Mesenchymal stem cell (in vitro differentiated cells and primary cell): ENCODE results near the gene FIGLA.

ENCODE experiments used
- DNase-seq: peaks from one replicate; pipeline ENCODE4 v3.0.0-alpha.2; 2013
- H2AFZ ChIP-seq: one replicate; pipeline ENCODE4 v1.6.1; 2013; ENCODE audit warnings: low read depth, mild to moderate bottlenecking, control low read depth, inconsistent platforms, low read length, moderate library complexity
- H2AK5ac ChIP-seq: 2 replicates; pipeline ENCODE4 v1.6.1; 2013; ENCODE audit warnings: low read length, moderate library complexity, mild to moderate bottlenecking, inconsistent platforms; ENCODE audit not compliant: severe bottlenecking
- H2BK120ac ChIP-seq: one replicate; pipeline ENCODE4 v1.6.1; 2013; ENCODE audit warnings: low read depth, mild to moderate bottlenecking, inconsistent platforms, low read length, moderate library complexity
- H2BK12ac ChIP-seq, 2 experiments: one replicate each; pipeline ENCODE4 v1.6.1; 2013; ENCODE audit warnings: inconsistent platforms in 2 of 2, low read length in 2 of 2, mild to moderate bottlenecking in 2 of 2, moderate library complexity in 2 of 2, control low read depth in 1 of 2
- H2BK15ac ChIP-seq: one replicate; pipeline ENCODE4 v1.6.1; 2013; ENCODE audit warnings: mild to moderate bottlenecking, low read depth, inconsistent platforms; ENCODE audit not compliant: poor library complexity, severe bottlenecking
- H2BK5ac ChIP-seq: 2 replicates; pipeline ENCODE4 v1.6.1; 2013; ENCODE audit warnings: low read depth, mild to moderate bottlenecking, low read length, control low read depth, inconsistent platforms; ENCODE audit not compliant: poor library complexity, severe bottlenecking
- H3K14ac ChIP-seq, 2 experiments: one replicate each; pipeline ENCODE4 v1.6.1; 2013; ENCODE audit warnings: inconsistent platforms in 2 of 2, low read length in 2 of 2, control low read depth in 1 of 2, mild to moderate bottlenecking in 1 of 2, moderate library complexity in 1 of 2
- H3K18ac ChIP-seq, 2 experiments: one replicate each; pipeline ENCODE4 v1.6.1; 2013; ENCODE audit warnings: inconsistent platforms in 2 of 2, low read length in 2 of 2, control low read depth in 1 of 2, low read depth in 1 of 2, mild to moderate bottlenecking in 1 of 2
- H3K23ac ChIP-seq, 2 experiments: one replicate each; pipeline ENCODE4 v1.6.1; 2013; ENCODE audit warnings: inconsistent platforms in 2 of 2, low read length in 2 of 2, mild to moderate bottlenecking in 2 of 2, moderate library complexity in 2 of 2, control low read depth in 1 of 2
- H3K27ac ChIP-seq: 2 replicates; pipeline ENCODE4 v1.5.1; 2013; ENCODE audit warnings: mild to moderate bottlenecking, moderate library complexity, low read length, control low read depth, inconsistent platforms; ENCODE audit not compliant: poor library complexity, severe bottlenecking
- H3K27me3 ChIP-seq, 2 experiments: 2 replicates each; pipeline versions ENCODE4 v1.6.1 to v1.7.0; 2013; ENCODE audit warnings: low read length in 2 of 2, mild to moderate bottlenecking in 2 of 2, moderate library complexity in 2 of 2, control low read depth in 1 of 2, inconsistent platforms in 1 of 2; ENCODE audit not compliant: control insufficient read depth in 1 of 2, insufficient read depth in 1 of 2
- H3K36me3 ChIP-seq, 2 experiments: 2 replicates each; pipeline versions ENCODE4 v1.6.1 to v1.7.0; 2013; ENCODE audit warnings: low read length in 2 of 2, control low read depth in 1 of 2, inconsistent platforms in 1 of 2, low read depth in 1 of 2, mild to moderate bottlenecking in 1 of 2; ENCODE audit not compliant: insufficient read depth in 2 of 2, control insufficient read depth in 1 of 2
- H3K4ac ChIP-seq, 2 experiments: one replicate each; pipeline ENCODE4 v1.6.1; 2013; ENCODE audit warnings: inconsistent platforms in 2 of 2, low read length in 2 of 2, mild to moderate bottlenecking in 2 of 2, moderate library complexity in 2 of 2, control low read depth in 1 of 2, low read depth in 1 of 2
- H3K4me1 ChIP-seq: 2 replicates; pipeline ENCODE4 v1.6.1; 2013; ENCODE audit warnings: low read depth, low read length, control low read depth; ENCODE audit not compliant: control insufficient read depth, insufficient read depth
- H3K4me2 ChIP-seq: 2 replicates; pipeline ENCODE4 v1.6.1; 2013; ENCODE audit warnings: low read length, mild to moderate bottlenecking, inconsistent platforms; ENCODE audit not compliant: poor library complexity, severe bottlenecking
- H3K4me3 ChIP-seq, 2 experiments: 2 replicates each; pipeline versions ENCODE4 v1.5.1 to v1.7.0; 2013; ENCODE audit warnings: low read length in 2 of 2, mild to moderate bottlenecking in 2 of 2, control low read depth in 1 of 2, low read depth in 1 of 2; ENCODE audit not compliant: insufficient read depth in 1 of 2
- H3K79me1 ChIP-seq: replicated peaks from 2 replicates; pipeline ENCODE4 v1.6.1; 2013; ENCODE audit warnings: mild to moderate bottlenecking, control low read depth, low read length, inconsistent platforms; ENCODE audit not compliant: poor library complexity, severe bottlenecking
- H3K9ac ChIP-seq: 2 replicates; pipeline ENCODE4 v1.7.0; 2013; ENCODE audit warnings: mild to moderate bottlenecking, low read length, moderate library complexity
- H3K9me3 ChIP-seq: 2 replicates; pipeline ENCODE4 v1.7.0; 2013; ENCODE audit warnings: mild to moderate bottlenecking, low read length; ENCODE audit not compliant: control insufficient read depth
- H4K8ac ChIP-seq: one replicate; pipeline ENCODE4 v1.6.1; 2013; ENCODE audit warnings: inconsistent platforms, mild to moderate bottlenecking, low read length, moderate library complexity
- H4K91ac ChIP-seq: one replicate; pipeline ENCODE4 v1.6.1; 2013; ENCODE audit warnings: mild to moderate bottlenecking, low read length, inconsistent platforms
- WGBS: methylation state at CpG from one replicate; pipeline ENCODE4 v1.1.7; 2013; ENCODE audit warnings: mixed read lengths; 5-methylcytosine and 5-hydroxymethylcytosine counted together

FIGLA gene

GRCh38 chr2:70759446-70759845 lies 31.0 kb downstream of the FIGLA start:
- Histone ChIP-seq H3K23ac (no peak overlapping the region), H3K18ac (no peak overlapping the region), H3K4me1 (no peaks in the 10 kb centered on the region), H2BK12ac (no peak overlapping the region), H2AK5ac (no peak overlapping the region), H3K14ac (no peak overlapping the region), H3K4ac (no peak overlapping the region), H2AFZ (no peak overlapping the region), H2BK5ac (no peak overlapping the region), H2BK15ac (no peak overlapping the region), H3K4me2 (no peak overlapping the region), H3K79me1 (no peaks in the 10 kb centered on the region), H3K9ac (no peak overlapping the region), H3K4me3 (no peak overlapping the region), H3K9me3 (no peaks in the 10 kb centered on the region), H2BK120ac (no peak overlapping the region), H4K8ac (no peak overlapping the region), H4K91ac (no peak overlapping the region), H3K27ac (no peak overlapping the region), H3K36me3 (no peaks in the 10 kb centered on the region), H3K27me3 (peaks cover 20 to 58% of the 10 kb centered on the region in 2 experiments)
- 86% methylated on average over 1 of the region's 1 CpG for WGBS
- DNase-seq, result no peak

- peaks cover 18 to 62% of the 10 kb centered on the region in 2 experiments for H3K27me3 ChIP-seq
- no peak overlapping the region for H2BK12ac ChIP-seq
- no peak overlapping the region for H2BK15ac ChIP-seq
- H3K14ac ChIP-seq, result no peak overlapping the region
- no peak overlapping the region for H3K4me2 ChIP-seq
- no peak overlapping the region for H3K18ac ChIP-seq
- no peak overlapping the region for H2AFZ ChIP-seq
- no peak overlapping the region for H4K91ac ChIP-seq
- no peak overlapping the region for H3K23ac ChIP-seq
- no peak overlapping the region for H2BK5ac ChIP-seq
- H3K4me3 ChIP-seq, result no peak overlapping the region
- H3K4ac ChIP-seq, result no peak overlapping the region
- H3K9me3 ChIP-seq, result no peaks in the 10 kb centered on the region
- H2AK5ac ChIP-seq, result no peak overlapping the region
- H3K9ac ChIP-seq, result no peak overlapping the region
- H3K79me1 ChIP-seq, result no peaks in the 10 kb centered on the region
- no peak overlapping the region for H2BK120ac ChIP-seq
- 92% methylated on average over 7 of the region's 7 CpGs for WGBS
- no peak overlapping the region for H3K27ac ChIP-seq
- H3K36me3 ChIP-seq, result no peaks in the 10 kb centered on the region
- no peak for DNase-seq
- no peak overlapping the region for H4K8ac ChIP-seq
- no peaks in the 10 kb centered on the region for H3K4me1 ChIP-seq
These were observed 32.5 kb downstream of the FIGLA start for GRCh38 chr2:70757966-70758365.

GRCh38 chr2:70757360-70757759 lies 33.1 kb downstream of the FIGLA start:
- H2AK5ac ChIP-seq, result no peak overlapping the region
- no peak overlapping the region for H2BK12ac ChIP-seq
- no peak overlapping the region for H3K4me2 ChIP-seq
- no peaks in the 10 kb centered on the region for H3K4me1 ChIP-seq
- no peak overlapping the region for H3K14ac ChIP-seq
- H4K8ac ChIP-seq, result no peak overlapping the region
- no peak for DNase-seq
- no peak overlapping the region for H3K23ac ChIP-seq
- no peak overlapping the region for H3K27ac ChIP-seq
- H2AFZ ChIP-seq, result no peak overlapping the region
- no peaks in the 10 kb centered on the region for H3K36me3 ChIP-seq
- peaks cover 22 to 66% of the 10 kb centered on the region in 2 experiments for H3K27me3 ChIP-seq
- no peak overlapping the region for H3K18ac ChIP-seq
- H3K4me3 ChIP-seq, result no peak overlapping the region
- H2BK120ac ChIP-seq, result no peak overlapping the region
- 87% methylated on average over 4 of the region's 4 CpGs for WGBS
- no peaks in the 10 kb centered on the region for H3K79me1 ChIP-seq
- H2BK5ac ChIP-seq, result no peak overlapping the region
- no peak overlapping the region for H3K4ac ChIP-seq
- H4K91ac ChIP-seq, result no peak overlapping the region
- H3K9me3 ChIP-seq, result no peaks in the 10 kb centered on the region
- no peak overlapping the region for H2BK15ac ChIP-seq
- no peak overlapping the region for H3K9ac ChIP-seq

- no peak overlapping the region for H2BK5ac ChIP-seq
- H3K27ac ChIP-seq, result no peak overlapping the region
- H3K79me1 ChIP-seq, result no peaks in the 10 kb centered on the region
- H3K4me2 ChIP-seq, result no peak overlapping the region
- H2BK12ac ChIP-seq, result no peak overlapping the region
- H2AK5ac ChIP-seq, result no peak overlapping the region
- H3K14ac ChIP-seq, result no peak overlapping the region
- no peak for DNase-seq
- H4K8ac ChIP-seq, result no peak overlapping the region
- no peak overlapping the region for H3K18ac ChIP-seq
- H3K9me3 ChIP-seq, result no peaks in the 10 kb centered on the region
- H3K4me3 ChIP-seq, result no peak overlapping the region
- peaks cover 22 to 74% of the 10 kb centered on the region in 2 experiments for H3K27me3 ChIP-seq
- H3K36me3 ChIP-seq, result no peaks in the 10 kb centered on the region
- WGBS, result 98% methylated on average over 3 of the region's 3 CpGs
- H2BK15ac ChIP-seq, result no peak overlapping the region
- no peak overlapping the region for H4K91ac ChIP-seq
- H3K4ac ChIP-seq, result no peak overlapping the region
- H3K23ac ChIP-seq, result no peak overlapping the region
- H2BK120ac ChIP-seq, result no peak overlapping the region
- H3K9ac ChIP-seq, result no peak overlapping the region
- no peak overlapping the region for H2AFZ ChIP-seq
- no peaks in the 10 kb centered on the region for H3K4me1 ChIP-seq
These were observed 34.3 kb downstream of the FIGLA start for GRCh38 chr2:70756128-70756527.
